NCI-H1417 treated with DMSO at 0.1 percent for 48 hours (cell line): ENCODE measurements around the gene KNTC1.
"Not testable (repeated sequence)": the region's sequence is repeated elsewhere in the genome, so short reads cannot be mapped to it uniquely, and the experiment has no call there.

ENCODE experiments used
- DNase-seq: peaks from one replicate; lab custom pipeline; 2025; lab: John Stamatoyannopoulos, UW

Gene KNTC1

GRCh38 chr12:122653291-122653690 is 126.2 kb downstream of the KNTC1 start:
- not testable (repeated sequence) for DNase-seq

GRCh38 chr12:122656298-122656697 is 129.2 kb downstream of the KNTC1 start:
- no peak for DNase-seq

- no peak for DNase-seq
Measured at GRCh38 chr12:122659579-122659978, 132.5 kb downstream of the KNTC1 start.

- DNase-seq: no peak
Measured at GRCh38 chr12:122661246-122661645, 134.2 kb downstream of the KNTC1 start.

GRCh38 chr12:122661938-122662337 is 134.9 kb downstream of the KNTC1 start:
- DNase-seq: no peak

GRCh38 chr12:122665349-122665748 is 138.3 kb downstream of the KNTC1 start:
- no peak for DNase-seq

DNA sequence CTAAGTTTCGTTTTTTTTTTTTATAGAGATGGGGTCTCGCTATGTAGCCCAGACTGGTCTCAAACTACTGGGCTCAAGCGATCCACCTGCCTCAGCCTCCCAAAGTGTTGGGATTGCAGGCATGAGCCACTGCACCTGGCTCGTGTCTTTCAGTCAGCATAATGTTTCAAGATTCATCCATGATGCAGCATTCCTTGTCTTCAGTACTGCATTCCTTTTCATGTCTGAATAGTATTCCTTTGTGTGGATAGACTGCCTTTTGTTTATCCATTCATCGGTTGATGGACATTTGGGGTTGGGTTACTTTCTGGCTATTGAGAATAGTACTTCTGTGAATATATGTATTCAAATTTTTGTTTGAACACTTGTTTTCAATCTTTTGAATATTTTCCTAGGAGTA is 138.7 kb downstream of the KNTC1 start:
- no peak for DNase-seq

DNA sequence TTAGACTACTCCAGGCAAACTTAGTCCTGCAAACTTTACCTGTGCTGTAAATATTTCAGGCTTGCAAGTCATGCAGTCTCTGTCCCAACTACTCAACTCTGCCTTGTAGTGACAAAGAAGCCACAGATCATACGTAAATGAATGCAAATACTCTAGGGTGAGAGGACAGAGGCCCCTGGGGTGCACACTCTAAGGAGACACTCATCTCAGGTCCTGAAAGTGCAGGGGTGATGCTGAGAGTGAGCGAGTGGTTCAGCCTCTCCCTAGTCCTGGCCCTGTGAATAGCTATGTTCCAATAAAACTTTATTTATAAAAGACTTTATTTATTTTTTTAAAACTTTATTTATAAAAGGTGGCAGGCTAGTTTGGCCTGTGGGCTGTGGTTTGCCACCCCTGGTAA is 141.2 kb downstream of the KNTC1 start:
- DNase-seq: no peak

GRCh38 chr12:122669397-122670070 is 142.5 kb downstream of the KNTC1 start:
- no peak for DNase-seq

GRCh38 chr12:122672515-122672914 is 145.5 kb downstream of the KNTC1 start:
- DNase-seq: no peak
